ENCODE results near the gene ENPP1.

DNA sequence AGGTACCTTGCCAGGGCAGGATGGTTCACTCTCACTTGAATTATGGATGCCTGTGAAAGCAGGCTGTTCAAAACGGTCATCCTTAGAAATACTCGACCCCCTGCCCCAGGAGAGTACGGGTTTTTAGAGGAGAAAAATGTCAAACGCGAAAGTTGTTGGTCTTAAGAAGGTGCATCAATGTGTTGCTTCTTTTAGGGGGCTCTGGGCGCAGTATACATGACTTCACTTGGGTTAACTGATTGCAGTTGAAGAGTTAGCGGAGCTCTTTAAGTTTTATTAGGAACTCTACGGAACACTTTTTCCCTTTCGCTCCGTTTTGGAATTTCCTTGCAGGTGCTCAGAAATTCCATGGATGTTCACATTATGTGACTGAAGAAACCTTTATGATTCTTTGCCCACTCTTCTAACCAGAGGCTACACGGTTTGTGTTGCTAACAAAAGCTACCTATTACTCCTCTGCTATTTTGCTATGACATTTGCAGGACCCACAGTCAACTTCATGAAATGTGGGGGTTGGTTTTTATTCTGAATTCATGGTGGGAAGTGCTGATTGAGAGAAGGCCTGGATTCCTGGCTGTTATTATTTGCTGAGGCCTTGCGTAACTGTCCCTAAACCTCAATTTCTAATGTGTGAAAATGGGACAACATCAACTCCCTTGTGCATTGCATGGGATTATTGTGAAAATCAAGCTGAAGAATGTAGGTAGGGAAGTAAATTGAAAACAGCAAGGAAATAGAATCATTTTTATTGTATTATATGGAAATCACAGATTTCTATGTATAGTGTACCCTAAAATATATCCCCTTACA is 845 bp downstream of the ENPP1 start:
- TF ChIP-seq, protein P1, sequence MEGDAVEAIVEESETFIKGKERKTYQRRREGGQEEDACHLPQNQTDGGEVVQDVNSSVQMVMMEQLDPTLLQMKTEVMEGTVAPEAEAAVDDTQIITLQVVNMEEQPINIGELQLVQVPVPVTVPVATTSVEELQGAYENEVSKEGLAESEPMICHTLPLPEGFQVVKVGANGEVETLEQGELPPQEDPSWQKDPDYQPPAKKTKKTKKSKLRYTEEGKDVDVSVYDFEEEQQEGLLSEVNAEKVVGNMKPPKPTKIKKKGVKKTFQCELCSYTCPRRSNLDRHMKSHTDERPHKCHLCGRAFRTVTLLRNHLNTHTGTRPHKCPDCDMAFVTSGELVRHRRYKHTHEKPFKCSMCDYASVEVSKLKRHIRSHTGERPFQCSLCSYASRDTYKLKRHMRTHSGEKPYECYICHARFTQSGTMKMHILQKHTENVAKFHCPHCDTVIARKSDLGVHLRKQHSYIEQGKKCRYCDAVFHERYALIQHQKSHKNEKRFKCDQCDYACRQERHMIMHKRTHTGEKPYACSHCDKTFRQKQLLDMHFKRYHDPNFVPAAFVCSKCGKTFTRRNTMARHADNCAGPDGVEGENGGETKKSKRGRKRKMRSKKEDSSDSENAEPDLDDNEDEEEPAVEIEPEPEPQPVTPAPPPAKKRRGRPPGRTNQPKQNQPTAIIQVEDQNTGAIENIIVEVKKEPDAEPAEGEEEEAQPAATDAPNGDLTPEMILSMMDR (IDR thresholded peaks at IDR 0.05) = no peak
- no peak for TF ChIP-seq POLR2A (IDR thresholded peaks at IDR 0.05)
